Measurements from ENCODE around the gene GFOD2.
"Not testable (repeated sequence)": the region's sequence is repeated elsewhere in the genome, so short reads cannot be mapped to it uniquely, and the experiment has no call there.

The GFOD2 gene

GRCh38 chr16:67693517-67694285, 25.4 kb downstream of the GFOD2 start:
- not testable (repeated sequence) for H3K4me3 ChIP-seq (ENCODE audit: low read length); H3K4me1 ChIP-seq (ENCODE audit: control insufficient read depth, insufficient read depth, low read length); H3K36me3 ChIP-seq (ENCODE audit: control insufficient read depth, insufficient read depth, low read length); H3K27me3 ChIP-seq (ENCODE audit: control insufficient read depth, insufficient read depth, low read length); H3K27ac ChIP-seq (ENCODE audit: low read depth, low read length); H3K9ac ChIP-seq (ENCODE audit: low read length)

DNA sequence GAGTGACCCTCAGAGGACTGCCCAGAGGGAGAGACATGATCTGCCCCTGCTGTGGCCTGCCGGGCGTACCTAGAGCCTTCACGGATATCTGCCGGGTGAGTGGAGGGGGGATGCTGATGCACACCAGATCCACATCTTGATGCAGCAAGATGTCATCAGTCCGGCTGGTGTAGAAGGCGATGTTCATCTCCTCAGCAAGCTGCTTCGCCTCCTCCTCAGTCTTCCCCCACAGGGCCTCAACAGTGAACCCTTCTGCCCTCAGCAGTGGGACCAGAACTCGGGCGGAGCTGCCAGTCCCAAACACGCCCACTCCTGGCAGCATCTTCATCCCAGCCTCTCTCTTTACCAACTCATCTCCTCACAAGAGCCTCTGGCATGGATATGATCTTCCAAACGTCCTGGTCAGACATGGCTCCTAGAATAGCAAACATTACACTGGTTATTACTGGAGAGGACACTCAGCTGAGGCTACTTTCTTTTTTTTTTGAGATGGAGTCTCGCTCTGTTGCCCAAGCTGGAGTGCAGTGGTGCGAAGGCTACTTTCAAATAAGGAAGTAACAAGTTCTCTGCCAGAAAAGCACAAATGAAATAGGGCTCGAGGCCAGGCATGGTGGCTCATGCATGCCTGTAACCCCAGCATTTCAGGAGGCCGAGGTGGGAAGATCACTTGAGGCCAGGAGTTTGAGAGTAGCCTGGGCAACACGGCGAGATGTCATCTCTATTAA, 33.6 kb downstream of the GFOD2 start:
- H3K4me1 ChIP-seq (ENCODE audit: control insufficient read depth, insufficient read depth, low read length) = no peaks in the 10 kb centered on the region
- H3K4me3 ChIP-seq (ENCODE audit: low read length) = no peak overlapping the region
- no peak overlapping the region for H3K9ac ChIP-seq (ENCODE audit: low read length)
- H3K27ac ChIP-seq (ENCODE audit: low read depth, low read length) = no peak overlapping the region
- H3K36me3 ChIP-seq (ENCODE audit: control insufficient read depth, insufficient read depth, low read length) = peaks cover 11% of the 10 kb centered on the region
- no peaks in the 10 kb centered on the region for H3K27me3 ChIP-seq (ENCODE audit: control insufficient read depth, insufficient read depth, low read length)

DNA sequence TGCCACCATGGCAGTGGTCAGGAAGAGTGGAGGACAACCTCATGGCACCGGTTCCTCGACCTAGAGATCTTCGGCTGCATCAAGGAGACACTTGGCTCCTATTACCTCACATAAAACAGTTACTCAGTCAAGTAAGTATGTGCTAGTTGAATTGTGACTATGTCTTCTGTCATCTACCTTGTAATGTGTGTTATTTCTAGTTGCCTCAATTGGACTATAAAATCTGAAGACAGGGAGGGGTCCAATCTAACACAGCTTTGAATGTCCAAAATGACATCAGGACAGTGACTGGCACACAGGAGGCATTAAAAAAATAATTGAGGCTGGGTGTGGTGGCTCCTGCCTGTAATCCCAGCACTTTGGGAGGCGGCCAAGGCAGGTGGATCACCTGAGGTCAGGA, 35.3 kb downstream of the GFOD2 start:
- Histone ChIP-seq H3K36me3 (ENCODE audit: control insufficient read depth, insufficient read depth, low read length) (peaks cover 11% of the 10 kb centered on the region), H3K9ac (ENCODE audit: low read length) (no peak overlapping the region), H3K27ac (ENCODE audit: low read depth, low read length) (no peak overlapping the region), H3K4me1 (ENCODE audit: control insufficient read depth, insufficient read depth, low read length) (no peaks in the 10 kb centered on the region), H3K4me3 (ENCODE audit: low read length) (no peak overlapping the region), H3K27me3 (ENCODE audit: control insufficient read depth, insufficient read depth, low read length) (no peaks in the 10 kb centered on the region)

- H3K9ac ChIP-seq (ENCODE audit: low read length) = no peak overlapping the region
- H3K27me3 ChIP-seq (ENCODE audit: control insufficient read depth, insufficient read depth, low read length) = no peaks in the 10 kb centered on the region
- no peak overlapping the region for H3K27ac ChIP-seq (ENCODE audit: low read depth, low read length)
- H3K4me3 ChIP-seq (ENCODE audit: low read length) = no peak overlapping the region
- no peaks in the 10 kb centered on the region for H3K4me1 ChIP-seq (ENCODE audit: control insufficient read depth, insufficient read depth, low read length)
- H3K36me3 ChIP-seq (ENCODE audit: control insufficient read depth, insufficient read depth, low read length) = peaks cover 8% of the 10 kb centered on the region
Measured at GRCh38 chr16:67679935-67680897, 38.9 kb downstream of the GFOD2 start.

DNA sequence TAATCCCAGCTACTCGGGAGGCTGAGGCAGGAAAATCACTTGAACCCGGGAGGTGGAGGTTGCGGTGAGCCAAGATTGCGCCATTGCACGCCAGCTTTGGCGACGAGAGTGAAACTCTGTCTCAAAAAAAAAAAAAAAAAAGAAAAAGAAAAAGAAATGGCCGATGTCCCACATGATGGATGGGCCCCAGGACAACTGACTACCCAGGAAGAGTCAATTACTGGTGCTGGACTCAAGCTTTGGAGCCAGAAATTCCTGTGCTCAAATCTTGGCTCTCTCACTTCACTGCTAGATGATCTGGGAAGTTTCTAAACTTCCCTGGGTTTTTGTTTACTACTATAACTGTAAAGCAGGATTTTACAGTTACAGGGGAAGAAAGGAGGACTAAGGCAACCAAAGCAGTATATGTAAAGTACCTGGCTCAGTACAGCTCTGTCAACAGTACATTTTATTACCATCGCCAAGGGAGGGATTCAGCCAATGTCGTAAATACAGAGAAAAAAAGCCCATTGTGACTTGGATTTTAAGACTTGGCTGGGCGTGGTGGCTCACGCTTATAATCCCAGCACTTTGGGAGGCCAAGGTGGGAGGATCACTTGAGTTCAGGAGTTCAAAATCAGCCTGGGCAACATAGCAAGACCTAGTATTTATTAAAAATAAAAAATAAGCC, 40.6 kb downstream of the GFOD2 start:
- no peak overlapping the region for H3K9ac ChIP-seq (ENCODE audit: low read length)
- no peaks in the 10 kb centered on the region for H3K27me3 ChIP-seq (ENCODE audit: control insufficient read depth, insufficient read depth, low read length)
- H3K4me1 ChIP-seq (ENCODE audit: control insufficient read depth, insufficient read depth, low read length) = peaks cover 2% of the 10 kb centered on the region
- H3K27ac ChIP-seq (ENCODE audit: low read depth, low read length) = peak overlapping the region; percentile 33
- no peak overlapping the region for H3K4me3 ChIP-seq (ENCODE audit: low read length)
- H3K36me3 ChIP-seq (ENCODE audit: control insufficient read depth, insufficient read depth, low read length) = peaks cover 2% of the 10 kb centered on the region

DNA sequence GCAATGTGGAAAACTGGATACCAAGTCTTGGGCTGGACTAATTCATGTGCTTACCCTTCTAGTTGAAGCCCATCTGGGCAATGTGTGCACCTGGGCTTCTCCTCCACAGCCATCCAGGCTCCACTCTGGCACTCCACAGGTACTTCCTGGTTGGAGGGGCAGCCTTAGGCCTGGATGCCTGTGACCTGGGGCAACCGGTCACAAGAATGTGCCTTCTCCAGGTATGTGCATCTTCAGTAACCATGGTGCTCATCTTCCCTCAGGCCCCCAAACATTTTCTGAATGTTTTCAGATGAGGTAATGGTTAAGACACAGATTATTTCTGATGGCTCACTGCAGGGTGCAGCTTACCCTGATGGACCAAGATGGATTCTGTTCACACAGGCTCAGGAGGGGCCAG, 41.4 kb downstream of the GFOD2 start:
- Histone ChIP-seq H3K4me3 (ENCODE audit: low read length) (no peak overlapping the region), H3K27me3 (ENCODE audit: control insufficient read depth, insufficient read depth, low read length) (no peaks in the 10 kb centered on the region), H3K9ac (ENCODE audit: low read length) (no peak overlapping the region), H3K36me3 (ENCODE audit: control insufficient read depth, insufficient read depth, low read length) (no peaks in the 10 kb centered on the region), H3K4me1 (ENCODE audit: control insufficient read depth, insufficient read depth, low read length) (peaks cover 2% of the 10 kb centered on the region), H3K27ac (ENCODE audit: low read depth, low read length) (no peak overlapping the region)

GRCh38 chr16:67676939-67677338, 42.2 kb downstream of the GFOD2 start:
- peaks cover 2% of the 10 kb centered on the region for H3K4me1 ChIP-seq (ENCODE audit: control insufficient read depth, insufficient read depth, low read length)
- H3K4me3 ChIP-seq (ENCODE audit: low read length) = no peak overlapping the region
- H3K27me3 ChIP-seq (ENCODE audit: control insufficient read depth, insufficient read depth, low read length) = no peaks in the 10 kb centered on the region
- H3K27ac ChIP-seq (ENCODE audit: low read depth, low read length) = no peak overlapping the region
- no peak overlapping the region for H3K9ac ChIP-seq (ENCODE audit: low read length)
- H3K36me3 ChIP-seq (ENCODE audit: control insufficient read depth, insufficient read depth, low read length) = no peaks in the 10 kb centered on the region

- H3K4me1 ChIP-seq (ENCODE audit: control insufficient read depth, insufficient read depth, low read length) = peaks cover 2% of the 10 kb centered on the region
- H3K27me3 ChIP-seq (ENCODE audit: control insufficient read depth, insufficient read depth, low read length) = no peaks in the 10 kb centered on the region
- no peak overlapping the region for H3K4me3 ChIP-seq (ENCODE audit: low read length)
- H3K36me3 ChIP-seq (ENCODE audit: control insufficient read depth, insufficient read depth, low read length) = no peaks in the 10 kb centered on the region
- H3K27ac ChIP-seq (ENCODE audit: low read depth, low read length) = no peak overlapping the region
- H3K9ac ChIP-seq (ENCODE audit: low read length) = no peak overlapping the region
Measured at GRCh38 chr16:67676516-67676915, 42.6 kb downstream of the GFOD2 start.

DNA sequence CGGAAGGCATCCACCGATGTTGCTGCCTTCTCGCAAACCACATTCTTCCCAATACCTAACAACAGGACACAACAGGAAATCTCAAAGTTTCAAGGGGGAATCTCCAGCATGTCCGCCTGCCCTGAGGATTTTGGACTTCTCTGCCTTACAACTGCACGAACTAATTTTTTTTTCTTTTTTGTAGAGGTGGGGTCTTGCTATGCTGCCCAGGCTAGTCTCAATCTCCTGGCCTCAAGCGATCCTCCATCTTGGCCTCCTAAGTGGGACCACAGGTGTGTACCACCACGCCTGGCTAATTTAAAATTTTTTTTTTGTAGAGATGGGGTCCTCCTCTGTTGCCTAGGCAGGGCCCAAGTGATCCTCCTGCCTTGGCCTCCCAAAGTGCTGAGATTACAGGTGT, 43.1 kb downstream of the GFOD2 start:
- Histone ChIP-seq H3K27me3 (ENCODE audit: control insufficient read depth, insufficient read depth, low read length) (no peaks in the 10 kb centered on the region), H3K4me1 (ENCODE audit: control insufficient read depth, insufficient read depth, low read length) (peaks cover 2% of the 10 kb centered on the region), H3K9ac (ENCODE audit: low read length) (no peak overlapping the region), H3K36me3 (ENCODE audit: control insufficient read depth, insufficient read depth, low read length) (no peaks in the 10 kb centered on the region), H3K4me3 (ENCODE audit: low read length) (no peak overlapping the region), H3K27ac (ENCODE audit: low read depth, low read length) (no peak overlapping the region)

DNA sequence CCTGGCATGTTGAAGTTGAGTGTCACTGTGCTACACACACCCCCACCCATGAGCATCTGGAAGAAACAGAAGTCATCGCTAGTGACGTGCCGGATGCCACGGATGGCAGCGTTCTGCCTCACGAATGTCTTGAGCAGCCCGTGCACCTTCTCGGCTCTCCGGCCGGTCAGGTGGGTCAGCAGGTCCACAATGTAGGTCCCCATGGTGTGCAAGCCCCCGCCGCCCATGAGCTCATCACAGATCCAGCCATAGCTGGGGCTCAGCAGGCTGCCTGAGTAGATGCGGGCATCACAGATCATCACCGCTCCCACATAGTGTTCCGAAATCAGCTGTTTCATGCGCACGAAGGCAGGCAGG, 43.6 kb downstream of the GFOD2 start:
- Histone ChIP-seq H3K27me3 (ENCODE audit: control insufficient read depth, insufficient read depth, low read length) (no peaks in the 10 kb centered on the region), H3K4me1 (ENCODE audit: control insufficient read depth, insufficient read depth, low read length) (peaks cover 2% of the 10 kb centered on the region), H3K4me3 (ENCODE audit: low read length) (no peak overlapping the region), H3K27ac (ENCODE audit: low read depth, low read length) (no peak overlapping the region), H3K36me3 (ENCODE audit: control insufficient read depth, insufficient read depth, low read length) (no peaks in the 10 kb centered on the region), H3K9ac (ENCODE audit: low read length) (no peak overlapping the region)

- H3K9ac ChIP-seq (ENCODE audit: low read length) = no peak overlapping the region
- H3K36me3 ChIP-seq (ENCODE audit: control insufficient read depth, insufficient read depth, low read length) = no peaks in the 10 kb centered on the region
- peaks cover 2% of the 10 kb centered on the region for H3K4me1 ChIP-seq (ENCODE audit: control insufficient read depth, insufficient read depth, low read length)
- H3K27ac ChIP-seq (ENCODE audit: low read depth, low read length) = no peak overlapping the region
- H3K4me3 ChIP-seq (ENCODE audit: low read length) = no peak overlapping the region
- H3K27me3 ChIP-seq (ENCODE audit: control insufficient read depth, insufficient read depth, low read length) = no peaks in the 10 kb centered on the region
Measured at GRCh38 chr16:67674851-67675578, 44.1 kb downstream of the GFOD2 start.
